ENCODE measurements around the gene ZNF205.

Gene ZNF205

GRCh38 chr16:3094289-3095027 lies 17.9 kb upstream of the ZNF205 start:
- TF ChIP-seq CTCF (IDR thresholded peaks at IDR 0.05; ENCODE audit: low read depth, low read length, missing control alignments), result peak; percentile 83
- DNase-seq (ENCODE audit: low read depth), result no peak
- H3K4me3 ChIP-seq (ENCODE audit: low read depth, low read length), result no peak overlapping the region

- no peak overlapping the region for H3K4me3 ChIP-seq (ENCODE audit: low read depth, low read length)
- TF ChIP-seq CTCF (IDR thresholded peaks at IDR 0.05; ENCODE audit: low read depth, low read length, missing control alignments), result peak; percentile 56
- DNase-seq (ENCODE audit: low read depth), result peak; percentile 53
Observed at GRCh38 chr16:3095869-3096268, 16.5 kb upstream of the ZNF205 start.

- no peak overlapping the region for H3K4me3 ChIP-seq (ENCODE audit: low read depth, low read length)
- TF ChIP-seq CTCF (IDR thresholded peaks at IDR 0.05; ENCODE audit: low read depth, low read length, missing control alignments), result no peak
- no peak for DNase-seq (ENCODE audit: low read depth)
Observed at GRCh38 chr16:3096362-3096761, 16.0 kb upstream of the ZNF205 start.

GRCh38 chr16:3097266-3097665 lies 15.1 kb upstream of the ZNF205 start:
- no peak overlapping the region for H3K4me3 ChIP-seq (ENCODE audit: low read depth, low read length)
- no peak for TF ChIP-seq CTCF (IDR thresholded peaks at IDR 0.05; ENCODE audit: low read depth, low read length, missing control alignments)
- no peak for DNase-seq (ENCODE audit: low read depth)

- no peak for DNase-seq (ENCODE audit: low read depth)
- H3K4me3 ChIP-seq (ENCODE audit: low read depth, low read length), result peak within 1 kb of the TSS; percentile 31; the same call in 1 of the 2 replicates
- no peak for TF ChIP-seq CTCF (IDR thresholded peaks at IDR 0.05; ENCODE audit: low read depth, low read length, missing control alignments)
Observed at GRCh38 chr16:3098459-3099394, 13.7 kb upstream of the ZNF205 start, which contains the start of gene ZSCAN10. ZSCAN10 (minus strand) TSS chr16:3099294; CDS start chr16:3092937, 6,357 bp downstream.

GRCh38 chr16:3099395-3099731 lies 13.0 kb upstream of the ZNF205 start:
- no peak overlapping the region for H3K4me3 ChIP-seq (ENCODE audit: low read depth, low read length)
- no peak for DNase-seq (ENCODE audit: low read depth)
- no peak for TF ChIP-seq CTCF (IDR thresholded peaks at IDR 0.05; ENCODE audit: low read depth, low read length, missing control alignments)

Measured in GM12864 (cell line).